GM12878 (cell line): ENCODE results near the gene ANKRD7. TPM values are rescaled to one million over a fixed set of nuclear protein-coding genes. Genes with fewer than 3 reads are reported as not detected.

Experiments used
- ATAC-seq: fragments of 200-7000 bp; cut with Tn5 transposase; 3 replicates; pipeline ENCODE4 v1.9.1; 2020; ENCODE audit warnings: mild to moderate bottlenecking, moderate library complexity
- BruUV-seq: library from RNA; stranded (reverse); fragments of 400-500 nt; replicated peaks from 2 replicates; lab custom pipeline; 2021; lab: Mats Ljungman, UMichigan
- CTCF ChIA-PET: fragments of 300-600 bp; sonication (Branson Sonifier 250); formaldehyde crosslinking; extraction: SDS; loops from one replicate; lab custom pipeline; 2021; ENCODE audit warnings: inconsistent platforms; lab: Yijun Ruan, JAX
- POLR2A ChIA-PET: fragments of 350-600 bp; formaldehyde crosslinking; extraction: SDS; loops from one replicate; lab custom pipeline; 2021; ENCODE audit warnings: inconsistent platforms; lab: Charles Lee
- RAD21 ChIA-PET: fragments of 300-600 bp; sonication (Branson Sonifier 250); formaldehyde crosslinking; loops from one replicate; lab custom pipeline; 2023; ENCODE audit warnings: antibody characterized with exemption; ENCODE audit not compliant: unreplicated experiment; lab: Charles Lee
- SMC1A ChIA-PET: fragments of 300-600 bp; sonication (Branson Sonifier 250); formaldehyde crosslinking; loops from one replicate; lab custom pipeline; 2023; ENCODE audit not compliant: unreplicated experiment, uncharacterized antibody; lab: Charles Lee
- DNase-seq: peaks from one replicate; pipeline ENCODE4 v3.0.0-alpha.2; 2011; ENCODE audit warnings: low read depth, low spot score
- FAIRE-seq: peaks from 3 replicates; lab custom pipeline; 2011; peaks lifted over from hg19 to GRCh38; lab: Jason Lieb, UNC
- H2AFZ ChIP-seq: 2 replicates; pipeline ENCODE4 v1.6.0; 2011; ENCODE audit warnings: low read depth, low read length, control low read depth; ENCODE audit not compliant: control insufficient read depth
- H3K27ac ChIP-seq: 2 replicates; pipeline ENCODE4 v1.5.1; 2011; ENCODE audit warnings: control low read depth; ENCODE audit not compliant: control insufficient read depth, insufficient read depth
- H3K27me3 ChIP-seq, 2 experiments: replicated peaks in 1 of 2; 2 replicates each; pipeline versions ENCODE4 v1.6.0 to v1.6.1; 2011; ENCODE audit warnings: low read length in 1 of 2; ENCODE audit not compliant: control insufficient read depth in 2 of 2, insufficient read depth in 2 of 2
- H3K36me3 ChIP-seq, 2 experiments: 2 replicates each; pipeline ENCODE4 v1.5.1; 2011; ENCODE audit warnings: low read length in 1 of 2; ENCODE audit not compliant: control insufficient read depth in 2 of 2, insufficient read depth in 2 of 2
- H3K4me1 ChIP-seq: 2 replicates; pipeline ENCODE4 v1.6.1; 2011; ENCODE audit warnings: mild to moderate bottlenecking, low read length, moderate library complexity, mixed read lengths; ENCODE audit not compliant: control insufficient read depth, insufficient read depth
- H3K4me2 ChIP-seq: 2 replicates; pipeline ENCODE4 v1.6.0; 2011; ENCODE audit warnings: control low read depth; ENCODE audit not compliant: control insufficient read depth, insufficient read depth
- H3K4me3 ChIP-seq: fragments of 200-600 bp; sonication (generic); 2 replicates; pipeline ENCODE4 v1.5.1; 2016
- H3K79me2 ChIP-seq: 2 replicates; pipeline ENCODE4 v1.6.0; 2011; ENCODE audit warnings: low read length; ENCODE audit not compliant: control insufficient read depth, insufficient read depth
- H3K9ac ChIP-seq: 2 replicates; pipeline ENCODE4 v1.8.0; 2011; ENCODE audit warnings: low read length, control low read depth, mixed read lengths; ENCODE audit not compliant: control insufficient read depth, insufficient read depth
- H3K9me3 ChIP-seq: replicated peaks from 3 replicates; pipeline ENCODE4 v1.5.1; 2011; ENCODE audit warnings: mild to moderate bottlenecking, low read length; ENCODE audit not compliant: control insufficient read depth, insufficient read depth
- H4K20me1 ChIP-seq: 2 replicates; pipeline ENCODE4 v1.6.0; 2011; ENCODE audit not compliant: control insufficient read depth, insufficient read depth
- ASH2L ChIP-seq: fragments of 300-600, 200-600 bp; sonication (generic); IDR thresholded peaks from 2 replicates; pipeline ENCODE4 v1.6.1; 2017; ENCODE audit warnings: low read depth, mild to moderate bottlenecking, borderline replicate concordance
- ATF7 ChIP-seq: fragments of 450-650 bp; IDR thresholded peaks from 2 replicates; pipeline ENCODE4 v1.6.1; 2016; ENCODE audit warnings: low read depth, mild to moderate bottlenecking
- CHD2 ChIP-seq: IDR thresholded peaks from 2 replicates; pipeline ENCODE4 v1.6.1; 2011; ENCODE audit warnings: low read depth, low read length, improper control_type of control experiment, borderline replicate concordance
- GATAD2B ChIP-seq: fragments of 450-650 bp; conservative IDR thresholded peaks from 2 replicates; pipeline ENCODE4 v1.6.1; 2017; ENCODE audit warnings: low read depth, mild to moderate bottlenecking, moderate library complexity
- IKZF1 ChIP-seq: fragments of 450-650 bp; conservative IDR thresholded peaks from 2 replicates; pipeline ENCODE4 v1.6.1; 2017; ENCODE audit warnings: antibody characterized with exemption, mild to moderate bottlenecking
- MEF2A ChIP-seq: IDR thresholded peaks from 2 replicates; pipeline ENCODE4 v1.6.1; 2011; ENCODE audit warnings: low read depth, mild to moderate bottlenecking, low read length, moderate library complexity; ENCODE audit not compliant: insufficient read depth
- MXI1 ChIP-seq: fragments of 150-350 bp; IDR thresholded peaks from 2 replicates; pipeline ENCODE4 v1.6.1; 2011; ENCODE audit warnings: low read depth, mild to moderate bottlenecking, inconsistent platforms, low read length, improper control_type of control experiment
- NR2F1 ChIP-seq: fragments of 450-650 bp; conservative IDR thresholded peaks from 2 replicates; pipeline ENCODE4 v1.6.1; 2017; ENCODE audit warnings: mild to moderate bottlenecking
- RCOR1 ChIP-seq: conservative IDR thresholded peaks from 2 replicates; pipeline ENCODE4 v1.6.1; 2012; ENCODE audit warnings: low read depth, low read length, improper control_type of control experiment
- SREBF1 ChIP-seq: IDR thresholded peaks from 2 replicates; pipeline ENCODE4 v1.6.1; 2012; ENCODE audit warnings: mild to moderate bottlenecking, low read length
- ZBED1 ChIP-seq: IDR thresholded peaks from 2 replicates; pipeline ENCODE4 v1.6.1; 2016; ENCODE audit warnings: borderline replicate concordance
- ZNF384 ChIP-seq: IDR thresholded peaks from 2 replicates; pipeline ENCODE4 v1.6.1; 2012; ENCODE audit warnings: low read depth, mild to moderate bottlenecking, low read length, improper control_type of control experiment, borderline replicate concordance
- WGBS: methylation state at CpG from one replicate; pipeline ENCODE4 v1.1.6; 2016; ENCODE audit warnings: low lambda C conversion rate; ENCODE audit not compliant: insufficient replicate concordance, insufficient coverage; ENCODE audit errors: missing lambda C conversion rate; 5-methylcytosine and 5-hydroxymethylcytosine counted together
- in situ Hi-C: fragments of 300-500 bp; cut with MboI; formaldehyde crosslinking; loops from 9 replicates; pipeline ENCODE4 v1.14.3; 2018; ENCODE audit warnings: mixed read lengths
- intact Hi-C: fragments of 100-400 bp; cut with micrococcal nuclease; formaldehyde crosslinking; loops from one replicate; pipeline ENCODE4 v1.14.2; 2022; ENCODE audit not compliant: unreplicated experiment
- polyA plus RNA-seq, 11 experiments: library from polyadenylated mRNA; depleted of rRNA in 4 of 11; unstranded in 6 of 11; stranded (reverse) in 5 of 11; fragments of >200 nt; fragmentation: Nextera tagmentation in 4 of 11; fragmentation: Illumina TruSeq in 1 of 11; extraction: Ambion mirVana in 4 of 11; extraction: Trizol in 1 of 11; gene quantifications; 1 replicate in 1 of 11; 2 replicates in 10 of 11; pipeline versions ENCODE4 v1.2.1 to v1.2.3, GENCODE V29; 2011 to 2016; ENCODE audit warnings: inconsistent platforms in 2 of 11, missing spikeins in 2 of 11, low read depth in 1 of 11
- total RNA-seq, 4 experiments: library from RNA; depleted of rRNA in 3 of 4; stranded (reverse); fragments of >200 nt in 3 of 4; fragmentation: Illumina TruSeq in 1 of 4; extraction: Trizol in 1 of 4; gene quantifications; 2 replicates each; pipeline versions ENCODE4 v1.2.1 to v1.2.3, GENCODE V29; 2013 to 2021
- TF ChIP-seq, protein P1 (sequence below): fragments of 450-650 bp; IDR thresholded peaks from 2 replicates; pipeline ENCODE4 v1.6.1; 2017; ENCODE audit warnings: mild to moderate bottlenecking
- TF ChIP-seq, protein P2 (sequence below): fragments of 450-650 bp; IDR thresholded peaks from 2 replicates; pipeline ENCODE4 v1.6.1; 2017; ENCODE audit warnings: antibody characterized with exemption, mild to moderate bottlenecking, moderate library complexity

Gene ANKRD7
- total and polyA plus RNA-seq, 10 of the 15 experiments (the other 5 are each of a cell fraction or from before 2014, with no cell fraction given) = 0.12 to 0.46 (median 0.31) TPM; not detected in 3

- Histone ChIP-seq H2AFZ (no peak overlapping the region), H3K27me3 (no peaks in the 10 kb centered on the region), H3K36me3 (no peaks in the 10 kb centered on the region), H3K4me3 (no peak overlapping the region), H4K20me1 (no peaks in the 10 kb centered on the region), H3K79me2 (no peaks in the 10 kb centered on the region), H3K9me3 (no peaks in the 10 kb centered on the region), H3K9ac (no peak overlapping the region), H3K4me2 (no peak overlapping the region), H3K27ac (no peak overlapping the region), H3K4me1 (no peaks in the 10 kb centered on the region)
- CTCF ChIA-PET = interaction anchor here (0.9 to 1.0 kb wide), 2 partner anchors 18 to 20 kb away, joined by 3 read pairs; no protein-coding TSS in a partner anchor
- in situ Hi-C loops = no loop called here
- no TSS peak for BruUV-seq
- FAIRE-seq (no peak), ATAC-seq (no peak), DNase-seq (no peak)
- WGBS = 0% methylated on average over 1 of the region's 1 CpG
- SMC1A ChIA-PET = interaction anchor here (1.3 kb wide), 1 partner anchor 22 kb away, joined by 3 read pairs; no protein-coding TSS in a partner anchor
- intact Hi-C loops = no loop called here
- POLR2A ChIA-PET = no interaction called here
- RAD21 ChIA-PET = no interaction called here
- TF ChIP-seq GATAD2B (no peak), CHD2 (no peak), NR2F1 (no peak), SREBF1 (no peak), MXI1 (no peak), RCOR1 (no peak), ASH2L (no peak), ZNF384 (no peak), MEF2A (no peak), IKZF1 (no peak), ZBED1 (no peak), ATF7 (no peak)
- TF ChIP-seq, protein P1, sequence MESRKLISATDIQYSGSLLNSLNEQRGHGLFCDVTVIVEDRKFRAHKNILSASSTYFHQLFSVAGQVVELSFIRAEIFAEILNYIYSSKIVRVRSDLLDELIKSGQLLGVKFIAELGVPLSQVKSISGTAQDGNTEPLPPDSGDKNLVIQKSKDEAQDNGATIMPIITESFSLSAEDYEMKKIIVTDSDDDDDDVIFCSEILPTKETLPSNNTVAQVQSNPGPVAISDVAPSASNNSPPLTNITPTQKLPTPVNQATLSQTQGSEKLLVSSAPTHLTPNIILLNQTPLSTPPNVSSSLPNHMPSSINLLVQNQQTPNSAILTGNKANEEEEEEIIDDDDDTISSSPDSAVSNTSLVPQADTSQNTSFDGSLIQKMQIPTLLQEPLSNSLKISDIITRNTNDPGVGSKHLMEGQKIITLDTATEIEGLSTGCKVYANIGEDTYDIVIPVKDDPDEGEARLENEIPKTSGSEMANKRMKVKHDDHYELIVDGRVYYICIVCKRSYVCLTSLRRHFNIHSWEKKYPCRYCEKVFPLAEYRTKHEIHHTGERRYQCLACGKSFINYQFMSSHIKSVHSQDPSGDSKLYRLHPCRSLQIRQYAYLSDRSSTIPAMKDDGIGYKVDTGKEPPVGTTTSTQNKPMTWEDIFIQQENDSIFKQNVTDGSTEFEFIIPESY = no peak
- TF ChIP-seq, protein P2, sequence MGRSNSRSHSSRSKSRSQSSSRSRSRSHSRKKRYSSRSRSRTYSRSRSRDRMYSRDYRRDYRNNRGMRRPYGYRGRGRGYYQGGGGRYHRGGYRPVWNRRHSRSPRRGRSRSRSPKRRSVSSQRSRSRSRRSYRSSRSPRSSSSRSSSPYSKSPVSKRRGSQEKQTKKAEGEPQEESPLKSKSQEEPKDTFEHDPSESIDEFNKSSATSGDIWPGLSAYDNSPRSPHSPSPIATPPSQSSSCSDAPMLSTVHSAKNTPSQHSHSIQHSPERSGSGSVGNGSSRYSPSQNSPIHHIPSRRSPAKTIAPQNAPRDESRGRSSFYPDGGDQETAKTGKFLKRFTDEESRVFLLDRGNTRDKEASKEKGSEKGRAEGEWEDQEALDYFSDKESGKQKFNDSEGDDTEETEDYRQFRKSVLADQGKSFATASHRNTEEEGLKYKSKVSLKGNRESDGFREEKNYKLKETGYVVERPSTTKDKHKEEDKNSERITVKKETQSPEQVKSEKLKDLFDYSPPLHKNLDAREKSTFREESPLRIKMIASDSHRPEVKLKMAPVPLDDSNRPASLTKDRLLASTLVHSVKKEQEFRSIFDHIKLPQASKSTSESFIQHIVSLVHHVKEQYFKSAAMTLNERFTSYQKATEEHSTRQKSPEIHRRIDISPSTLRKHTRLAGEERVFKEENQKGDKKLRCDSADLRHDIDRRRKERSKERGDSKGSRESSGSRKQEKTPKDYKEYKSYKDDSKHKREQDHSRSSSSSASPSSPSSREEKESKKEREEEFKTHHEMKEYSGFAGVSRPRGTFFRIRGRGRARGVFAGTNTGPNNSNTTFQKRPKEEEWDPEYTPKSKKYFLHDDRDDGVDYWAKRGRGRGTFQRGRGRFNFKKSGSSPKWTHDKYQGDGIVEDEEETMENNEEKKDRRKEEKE = no peak
These were observed 8.3 kb downstream of the ANKRD7 start for GRCh38 chr7:118232837-118233236.
